HepG2 (cell line): ENCODE results near the gene RNF13. TPM values are rescaled to one million over a fixed set of nuclear protein-coding genes. Genes with fewer than 3 reads are reported as not detected.
"Not testable (repeated sequence)": the region's sequence is repeated elsewhere in the genome, so short reads cannot be mapped to it uniquely, and the experiment has no call there.

Experiments
- ATAC-seq: fragments of 200-7000 bp; cut with Tn5 transposase; 3 replicates; pipeline ENCODE4 v1.9.1; 2020; ENCODE audit warnings: mild to moderate bottlenecking, moderate library complexity
- BruUV-seq: library from RNA; stranded (reverse); fragments of 400-500 nt; replicated peaks from 2 replicates; lab custom pipeline; 2021; lab: Mats Ljungman, UMichigan
- CTCF ChIA-PET: fragments of 300-600 bp; formaldehyde crosslinking; extraction: SDS; loops from one replicate; lab custom pipeline; 2021; ENCODE audit warnings: low total read pairs, inconsistent platforms, low intra/inter-chr PET ratio; lab: Yijun Ruan, JAX
- POLR2A ChIA-PET: fragments of 350-600 bp; sonication (Branson Sonifier 250); formaldehyde crosslinking; loops from one replicate; lab custom pipeline; 2020; ENCODE audit warnings: antibody characterized with exemption, inconsistent platforms; lab: Yijun Ruan, JAX
- DNase-seq: peaks from one replicate; pipeline ENCODE4 v3.0.0-alpha.2; 2015; ENCODE audit warnings: low spot score
- FAIRE-seq: peaks from 3 replicates; lab custom pipeline; 2011; peaks lifted over from hg19 to GRCh38; lab: Jason Lieb, UNC
- H2AFZ ChIP-seq: one replicate; pipeline ENCODE4 v1.6.1; 2011; ENCODE audit warnings: low read length, inconsistent platforms
- H3K27ac ChIP-seq: fragments of 300-600 bp; 3 replicates; pipeline ENCODE4 v1.8.0; 2011; ENCODE audit warnings: mixed run types, mild to moderate bottlenecking, mixed read lengths, low read length, inconsistent platforms; ENCODE audit not compliant: insufficient read depth; ENCODE audit errors: extremely low read length
- H3K27me3 ChIP-seq, 2 experiments: fragments of 200-600 bp in 1 of 2; 2 replicates in 1 of 2; 3 replicates in 1 of 2; pipeline versions ENCODE4 v1.6.0 to v1.8.0; 2011; ENCODE audit warnings: low read length in 2 of 2, mild to moderate bottlenecking in 2 of 2, moderate library complexity in 2 of 2, inconsistent platforms in 1 of 2; ENCODE audit not compliant: insufficient read depth in 2 of 2, control insufficient read depth in 1 of 2
- H3K36me3 ChIP-seq, 2 experiments: fragments of 200-600 bp in 1 of 2; replicated peaks in 1 of 2; 2 replicates in 1 of 2; 3 replicates in 1 of 2; pipeline versions ENCODE4 v1.5.1 to v1.8.0; 2011; ENCODE audit warnings: low read length in 2 of 2, inconsistent platforms in 1 of 2; ENCODE audit not compliant: insufficient read depth in 2 of 2, control insufficient read depth in 1 of 2
- H3K4me1 ChIP-seq: 2 replicates; pipeline ENCODE4 v1.5.1; 2012; ENCODE audit warnings: low read length, inconsistent platforms; ENCODE audit not compliant: insufficient read depth
- H3K4me2 ChIP-seq: 2 replicates; pipeline ENCODE4 v1.6.0; 2011; ENCODE audit warnings: low read depth, low read length, inconsistent platforms
- H3K4me3 ChIP-seq, 3 experiments: fragments of 200-600 bp in 1 of 3; sonication (generic), shearing (Covaris generic) in 1 of 3; replicated peaks in 1 of 3; 2 replicates each; pipeline ENCODE4 v1.5.1; 2011 to 2016; ENCODE audit warnings: low read length in 3 of 3, inconsistent platforms in 2 of 3, low read depth in 2 of 3, mild to moderate bottlenecking in 2 of 3, control low read depth in 1 of 3, mixed read lengths in 1 of 3; ENCODE audit not compliant: insufficient read depth in 1 of 3
- H3K79me2 ChIP-seq: one replicate; pipeline ENCODE4 v1.6.1; 2011; ENCODE audit warnings: low read length, inconsistent platforms; ENCODE audit not compliant: insufficient read depth
- H3K9ac ChIP-seq: 2 replicates; pipeline ENCODE4 v1.6.0; 2011; ENCODE audit warnings: mild to moderate bottlenecking, low read depth, low read length, inconsistent platforms; ENCODE audit not compliant: insufficient read depth
- H3K9me3 ChIP-seq: 2 replicates; pipeline ENCODE4 v1.5.1; 2012; ENCODE audit warnings: mild to moderate bottlenecking, low read length
- H4K20me1 ChIP-seq: 2 replicates; pipeline ENCODE4 v1.6.0; 2011; ENCODE audit warnings: inconsistent platforms, mild to moderate bottlenecking, low read length, moderate library complexity; ENCODE audit not compliant: insufficient read depth
- CCAR2 ChIP-seq: fragments of 200-400 bp; formaldehyde crosslinking; optimal IDR thresholded peaks from 2 replicates; pipeline ENCODE3; 2018; ENCODE audit warnings: low read depth, mild to moderate bottlenecking, low read length, moderate library complexity
- KDM3A ChIP-seq: IDR thresholded peaks from 2 replicates; pipeline ENCODE4 v1.6.1; 2018; ENCODE audit warnings: low read depth, missing compliant biosample characterization
- RXRB ChIP-seq: IDR thresholded peaks from 2 replicates; pipeline ENCODE4 v1.6.1; 2016; ENCODE audit warnings: borderline replicate concordance, missing genetic modification reagents, missing compliant biosample characterization
- SP1 ChIP-seq, 2 experiments: fragments of 450-650 bp in 1 of 2; sonication (generic) in 1 of 2; formaldehyde crosslinking in 1 of 2; IDR thresholded peaks; 2 replicates each; pipeline versions ENCODE4 v1.4.0 to v1.6.1; 2016 to 2020; ENCODE audit warnings: missing genetic modification reagents in 1 of 2
- TP53 ChIP-seq: sonication (generic); formaldehyde crosslinking; conservative IDR thresholded peaks from 2 replicates; pipeline ENCODE4 v1.4.0; 2020; ENCODE audit warnings: missing genetic modification reagents
- ZBTB20 ChIP-seq: sonication (generic); formaldehyde crosslinking; IDR thresholded peaks from 2 replicates; pipeline ENCODE4 v1.8.1; 2023; ENCODE audit warnings: missing genetic modification reagents, low read depth, mild to moderate bottlenecking, borderline replicate concordance
- ZNF280D ChIP-seq: sonication (generic); formaldehyde crosslinking; IDR thresholded peaks from 2 replicates; pipeline ENCODE4 v1.5.1; 2020; ENCODE audit warnings: mild to moderate bottlenecking, missing genetic modification reagents
- ZNF460 ChIP-seq: sonication (generic); formaldehyde crosslinking; IDR thresholded peaks from 2 replicates; pipeline ENCODE4 v1.5.1; 2020; ENCODE audit warnings: missing genetic modification reagents, mild to moderate bottlenecking, borderline replicate concordance
- ZNF746 ChIP-seq: sonication (generic); formaldehyde crosslinking; IDR thresholded peaks from 2 replicates; pipeline ENCODE4 v1.8.0; 2022; ENCODE audit warnings: mild to moderate bottlenecking, missing genetic modification reagents
- ZNF781 ChIP-seq: sonication (generic); formaldehyde crosslinking; IDR thresholded peaks from 2 replicates; pipeline ENCODE4 v1.5.1; 2020; ENCODE audit warnings: borderline replicate concordance, mild to moderate bottlenecking, missing genetic modification reagents; ENCODE audit errors: not compliant biosample characterization
- WGBS: methylation state at CpG from one replicate; pipeline ENCODE4 v1.1.6; 2017; ENCODE audit warnings: low lambda C conversion rate; 5-methylcytosine and 5-hydroxymethylcytosine counted together
- in situ Hi-C: cut with HindIII; loops from 2 replicates; pipeline ENCODE4 v1.10.0; 2017; ENCODE audit warnings: low pct_unique_long_range_greater_than_20kb; ENCODE audit not compliant: extremely low pct_ligation_motif_present
- intact Hi-C: fragments of 100-400 bp; cut with micrococcal nuclease; formaldehyde crosslinking; loops from one replicate; pipeline ENCODE4 v1.10.0; 2022; ENCODE audit not compliant: unreplicated experiment
- polyA plus RNA-seq, 8 experiments: library from polyadenylated mRNA; depleted of rRNA in 3 of 8; stranded (reverse) in 7 of 8; unstranded in 1 of 8; fragments of >200 nt; fragmentation: Illumina TruSeq in 4 of 8; extraction: Trizol in 4 of 8; gene quantifications; 2 replicates each; pipeline versions ENCODE4 v1.2.1 to v1.2.3, GENCODE V29; 2011 to 2016; ENCODE audit warnings: low read depth in 4 of 8, missing spikeins in 1 of 8, mixed read lengths in 1 of 8; ENCODE audit not compliant: insufficient read depth in 1 of 8
- total RNA-seq, 5 experiments: library from RNA; depleted of rRNA; stranded (reverse); fragments of >200 nt; fragmentation: Illumina TruSeq; extraction: Trizol; gene quantifications; 2 replicates each; pipeline ENCODE4 v1.2.3, GENCODE V29; 2016; ENCODE audit warnings: low read depth in 1 of 5

The RNF13 gene
- total and polyA plus RNA-seq, 2 of the 13 experiments (the other 11 are each of a cell fraction or from before 2014, with no cell fraction given) = 39.8 to 46.0 TPM

GRCh38 chr3:149833241-149833640, 20.2 kb downstream of the RNF13 start:
- intact Hi-C loops = no loop called here
- FAIRE-seq = no peak
- 0 out of 5 replicates have a peak, but pooled peaks cover 0 to 2% of the 10 kb centered on the region in 2 experiments for H3K36me3 ChIP-seq

GRCh38 chr3:149838491-149838890, 25.5 kb downstream of the RNF13 start:
- H3K9ac ChIP-seq, CTCF ChIA-PET, BruUV-seq, POLR2A ChIA-PET, H3K4me2 ChIP-seq, ATAC-seq, H3K36me3 ChIP-seq, H2AFZ ChIP-seq, H4K20me1 ChIP-seq, in situ Hi-C loops, DNase-seq, H3K27ac ChIP-seq, H3K27me3 ChIP-seq, H3K4me3 ChIP-seq, intact Hi-C loops: not testable (repeated sequence)
- peaks cover 42% of the 10 kb centered on the region for H3K79me2 ChIP-seq
- H3K9me3 ChIP-seq = peaks cover 35% of the 10 kb centered on the region
- peak; percentile 57 for FAIRE-seq
- 100% methylated on average over 2 of the region's 3 CpGs for WGBS
- H3K4me1 ChIP-seq = peaks cover 30% of the 10 kb centered on the region
- 0 out of 2 replicates have a peak, but pooled peaks have one; percentile 27 for TF ChIP-seq ZNF280D
- TF ChIP-seq, all 625 proteins: peak for 1; not testable (repeated sequence) for 624

More at GRCh38 chr3:149833241-149833640, 20.2 kb downstream of the RNF13 start:
- peaks cover 46% of the 10 kb centered on the region for H3K79me2 ChIP-seq
- H3K4me1 ChIP-seq = no peaks in the 10 kb centered on the region
- DNase-seq (no peak), ATAC-seq (no peak)
- peaks cover 69% of the 10 kb centered on the region for H3K9me3 ChIP-seq
- in situ Hi-C loops = no loop called here
- no peak overlapping the region for H2AFZ ChIP-seq
- TF ChIP-seq RXRB (CRISPR knock-in tag) (no peak), KDM3A (CRISPR knock-in tag) (no peak), TP53 (CRISPR knock-in tag) (no peak), SP1 (IDR thresholded peaks at IDR 0.05) (no peak), SP1 (CRISPR knock-in tag; IDR thresholded peaks at IDR 0.05) (no peak), CCAR2 (no peak), ZNF460 (CRISPR knock-in tag) (no peak), ZNF746 (CRISPR knock-in tag) (no peak), ZNF781 (CRISPR knock-in tag) (no peak), ZBTB20 (CRISPR knock-in tag) (no peak)
- no peaks in the 10 kb centered on the region for H3K27me3 ChIP-seq
- H3K27ac ChIP-seq = no peak overlapping the region
- no TSS peak for BruUV-seq
- H3K9ac ChIP-seq = no peak overlapping the region
- CTCF ChIA-PET = no interaction called here
- 97% methylated on average over 2 of the region's 2 CpGs for WGBS
- H3K4me3 ChIP-seq = no peak overlapping the region
- H3K4me2 ChIP-seq = no peak overlapping the region
- POLR2A ChIA-PET = no interaction called here
- no peaks in the 10 kb centered on the region; the same call in 1 of the 2 replicates for H4K20me1 ChIP-seq
